A549 treated with ZK216348 at 1 μM for 4 hours (cell line): Measurements from ENCODE around the gene PANK2. TPM values are rescaled to one million over a fixed set of nuclear protein-coding genes. Genes with fewer than 3 reads are reported as not detected.

Experiments used
- total RNA-seq: library from RNA; stranded (reverse); fragments of 200-300 nt; extraction: Qiagen RNA extraction; gene quantifications from 5 replicates; pipeline ENCODE4 v1.2.3, GENCODE V29; 2022; ENCODE audit warnings: low read depth

Gene PANK2
- 51.8 to 61.7 TPM (median 56.6 TPM) in 5 replicates for total RNA-seq

DNA sequence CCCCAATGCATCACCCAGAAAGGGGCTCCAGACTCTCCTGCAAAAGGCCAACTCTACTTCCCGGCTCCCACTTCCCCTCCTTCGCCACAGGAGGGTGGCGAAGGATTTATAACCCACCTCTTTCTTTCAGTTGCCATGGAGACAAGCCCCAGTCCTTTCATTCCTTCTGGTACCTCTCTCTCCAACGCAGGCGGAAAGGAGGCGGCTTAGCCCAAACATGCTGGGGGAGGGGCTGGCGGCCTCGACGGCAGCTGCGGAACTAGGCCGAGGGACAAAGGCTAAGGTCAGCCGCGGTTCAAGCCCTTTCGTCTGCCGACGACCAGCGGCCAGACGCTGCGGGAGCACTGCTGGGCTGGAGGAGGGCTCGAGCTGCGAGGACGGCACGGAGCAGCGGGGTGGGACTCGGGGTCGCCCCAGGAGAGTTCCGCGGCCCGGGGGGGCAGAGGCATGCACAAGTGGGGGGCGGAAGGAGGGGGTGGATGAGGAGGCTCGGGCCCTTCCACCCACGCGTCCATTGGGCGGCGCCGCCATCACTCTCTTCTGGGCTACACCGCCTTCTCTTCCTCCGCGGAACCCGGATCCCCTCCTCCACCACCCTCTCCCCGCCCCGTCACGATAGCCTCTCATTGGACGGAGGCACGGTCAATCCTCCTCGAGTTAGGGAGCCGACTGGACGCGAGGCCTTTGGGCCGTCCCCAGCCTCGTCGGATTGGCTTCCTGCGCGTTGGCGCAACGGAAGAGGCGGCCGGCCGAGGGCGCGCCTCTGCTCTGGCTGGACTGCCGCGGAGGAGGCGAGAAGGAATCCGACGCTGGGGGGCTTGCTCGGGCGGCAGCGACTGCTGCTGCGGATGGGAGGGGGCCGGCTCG lies at the start of gene PANK2:
PANK2 (plus strand) TSS at position 766 of the 867 bp plus-strand sequence.

DNA sequence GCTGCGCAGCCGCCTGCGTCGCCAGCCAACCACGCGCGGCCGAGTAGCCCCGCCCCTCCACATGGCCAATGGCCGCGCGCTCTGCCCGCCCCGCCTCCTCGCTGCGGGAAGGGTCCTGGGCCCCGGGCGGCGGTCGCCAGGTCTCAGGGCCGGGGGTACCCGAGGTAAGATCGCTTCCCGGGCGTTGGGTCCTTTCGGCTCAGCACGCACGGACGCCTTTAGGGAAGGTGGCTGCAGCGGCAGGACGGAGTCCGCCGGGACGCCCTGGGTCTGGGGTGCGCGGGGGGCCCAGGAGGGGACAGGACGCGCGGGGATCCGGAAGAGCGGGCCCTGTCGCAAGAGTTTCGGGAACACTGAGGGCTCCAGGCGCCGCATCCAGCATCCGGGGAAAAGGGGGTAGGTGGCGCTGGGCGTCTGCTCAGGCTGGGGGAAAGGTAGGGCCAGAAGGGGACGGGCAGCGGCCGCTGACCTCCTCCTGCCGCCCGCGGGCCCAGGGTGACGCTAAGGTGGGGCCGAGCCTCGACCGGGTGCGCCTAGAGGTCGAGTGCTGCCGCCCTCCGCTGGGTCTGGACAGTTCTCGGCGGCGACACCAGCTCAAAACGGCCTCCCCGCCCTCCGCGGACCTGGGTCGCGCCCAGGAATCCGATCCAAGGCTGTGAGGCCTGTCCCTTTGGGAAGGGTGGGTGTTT lies 42.3 kb upstream of the PANK2 start, which contains the start of gene MAVS:
MAVS (plus strand) TSS at position 95 of the 689 bp plus-strand sequence. CDS start 7,791 bp downstream, outside the sequence.

Other genes with a start within 250 kb of the PANK2 start
- gene GFRA4, start 226.0 kb upstream of the PANK2 start, total RNA-seq = not detected in 5 replicates
- gene ADAM33, start 207.4 kb upstream of the PANK2 start, total RNA-seq = 0.05 to 0.08 TPM in 2 of 5 replicates, not detected in the others
- gene SIGLEC1, start 176.8 kb upstream of the PANK2 start, total RNA-seq = not detected in 5 replicates
- gene HSPA12B, start 156.7 kb upstream of the PANK2 start, total RNA-seq = 0.35 to 0.65 TPM (median 0.45 TPM) in 5 replicates
- gene ADISSP, start 121.6 kb upstream of the PANK2 start, total RNA-seq = 83.9 to 169 TPM (median 156 TPM) in 5 replicates
- 1.0 to 2.4 TPM (median 1.8 TPM) in 5 replicates for gene SPEF1, start 107.9 kb upstream of the PANK2 start, total RNA-seq
- gene CENPB, start 102.6 kb upstream of the PANK2 start, total RNA-seq = 73.4 to 134 TPM (median 126 TPM) in 5 replicates
- gene CDC25B, start 93.1 kb upstream of the PANK2 start, total RNA-seq = 153 to 240 TPM (median 231 TPM) in 5 replicates
- gene AP5S1, start 68.8 kb upstream of the PANK2 start, total RNA-seq = 13.5 to 20.8 TPM (median 17.2 TPM) in 5 replicates
- 17.0 to 27.0 TPM (median 23.7 TPM) in 5 replicates for gene MAVS, start 42.6 kb upstream of the PANK2 start, total RNA-seq
- 9.9 to 16.4 TPM (median 13.6 TPM) in 5 replicates for gene RNF24, start 126.2 kb downstream of the PANK2 start, total RNA-seq